UCSD-AML1 (cell line): ENCODE results near the gene CALY.

Experiments
- DNase-seq: peaks from one replicate; lab custom pipeline; 2025; ENCODE audit not compliant: unreplicated experiment; lab: John Stamatoyannopoulos, UW

The CALY gene

GRCh38 chr10:133351408-133352318, 15.0 kb upstream of the CALY start:
- no peak for DNase-seq

- no peak for DNase-seq
These were observed 14.2 kb upstream of the CALY start for GRCh38 chr10:133350950-133351329.

DNA sequence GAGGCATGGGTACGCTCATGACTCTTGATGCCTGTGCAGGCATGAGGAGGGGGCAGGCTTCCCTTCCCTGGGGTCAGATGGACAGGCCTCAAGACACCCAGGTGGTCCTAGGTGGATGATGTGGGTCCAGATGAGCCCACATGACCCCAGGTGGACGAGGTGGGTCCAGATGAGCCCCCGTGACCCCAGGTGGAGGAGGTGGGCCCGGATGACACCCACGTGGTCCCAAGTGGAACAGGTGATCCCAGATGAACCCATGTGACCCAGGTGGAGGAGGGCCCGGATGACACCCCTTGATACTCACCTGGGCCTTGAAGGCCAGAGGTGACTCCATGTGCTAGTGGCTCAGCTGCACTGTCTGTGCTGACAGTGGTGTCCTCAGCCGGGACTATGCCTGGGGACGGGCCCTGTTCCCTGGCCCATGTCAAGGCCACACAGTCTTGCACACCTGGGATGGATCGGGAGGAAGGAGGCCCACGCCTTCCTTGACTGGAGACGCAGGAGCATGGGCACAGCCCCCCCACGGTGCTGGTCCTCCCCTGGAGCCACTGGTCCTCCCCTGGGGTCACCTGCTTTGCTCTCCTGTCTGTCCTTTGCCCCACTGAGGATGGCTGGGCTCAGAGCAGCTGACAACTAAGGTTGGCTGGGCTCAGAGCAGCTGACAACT, 13.7 kb upstream of the CALY start:
- DNase-seq, result no peak

- no peak for DNase-seq
These were observed 12.9 kb upstream of the CALY start for GRCh38 chr10:133349577-133350011.

DNA sequence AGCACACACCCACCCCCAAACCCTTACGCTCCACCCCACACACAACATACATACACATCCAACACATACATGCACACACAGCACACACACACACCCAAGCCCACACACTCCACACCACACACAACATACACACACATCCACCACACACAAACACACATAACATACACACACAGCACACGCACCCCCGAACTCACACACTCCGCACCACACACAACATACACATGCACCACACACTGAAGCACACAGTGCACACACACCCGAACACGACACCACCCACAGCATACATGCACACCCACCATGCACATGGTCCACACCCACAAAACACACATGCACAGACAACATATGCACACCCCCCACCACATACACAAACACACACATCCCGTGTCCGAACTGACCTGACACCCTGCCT, 12.5 kb upstream of the CALY start:
- no peak for DNase-seq

- no peak for DNase-seq
These were observed 11.2 kb upstream of the CALY start for GRCh38 chr10:133347710-133348517.

GRCh38 chr10:133346413-133346812, 9.7 kb upstream of the CALY start:
- no peak for DNase-seq

- no peak for DNase-seq
These were observed 7.5 kb upstream of the CALY start for GRCh38 chr10:133344236-133344635.

- no peak for DNase-seq
These were observed 6.9 kb upstream of the CALY start for GRCh38 chr10:133343558-133343957.

DNA sequence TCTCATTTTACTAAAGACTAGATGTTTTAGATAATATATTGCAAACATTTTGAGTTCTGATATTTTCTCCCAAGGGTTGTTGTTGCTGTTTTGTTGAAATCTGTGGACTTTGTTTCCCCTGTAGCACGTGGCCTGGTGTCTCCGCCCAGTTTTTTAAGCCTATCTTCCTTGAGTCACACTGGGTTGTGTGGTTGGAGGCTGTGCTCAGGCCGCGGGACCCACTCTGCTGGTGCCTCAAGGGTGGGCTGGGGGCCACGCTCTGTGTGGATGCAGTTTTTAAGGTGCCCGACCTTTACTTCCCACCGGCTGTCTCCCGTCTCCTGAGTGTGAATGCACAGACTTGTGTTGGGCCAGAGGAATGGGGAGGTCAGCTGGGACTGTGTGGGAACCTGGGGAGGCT, 6.2 kb upstream of the CALY start:
- DNase-seq, result no peak

DNA sequence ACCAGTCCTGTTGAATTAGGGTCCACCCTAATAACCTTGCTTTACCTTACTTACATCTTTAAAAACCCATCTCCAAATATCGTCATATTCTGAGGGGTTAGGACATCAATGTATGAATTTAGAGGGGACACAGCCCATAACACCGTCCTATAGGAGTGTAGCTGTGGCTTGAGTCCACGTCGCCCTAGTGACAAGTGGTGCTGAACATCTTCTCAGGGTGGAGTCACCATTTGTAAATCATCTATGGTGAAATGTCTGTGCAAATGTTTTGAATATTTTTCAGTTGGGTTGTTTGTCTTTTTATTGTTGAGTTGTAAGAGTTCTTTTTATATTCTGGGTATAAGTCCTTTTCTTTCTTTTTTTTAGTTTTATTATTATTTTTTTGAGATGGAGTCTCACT, 5.3 kb upstream of the CALY start:
- no peak for DNase-seq

GRCh38 chr10:133339708-133340380, 3.1 kb upstream of the CALY start:
- no peak for DNase-seq

DNA sequence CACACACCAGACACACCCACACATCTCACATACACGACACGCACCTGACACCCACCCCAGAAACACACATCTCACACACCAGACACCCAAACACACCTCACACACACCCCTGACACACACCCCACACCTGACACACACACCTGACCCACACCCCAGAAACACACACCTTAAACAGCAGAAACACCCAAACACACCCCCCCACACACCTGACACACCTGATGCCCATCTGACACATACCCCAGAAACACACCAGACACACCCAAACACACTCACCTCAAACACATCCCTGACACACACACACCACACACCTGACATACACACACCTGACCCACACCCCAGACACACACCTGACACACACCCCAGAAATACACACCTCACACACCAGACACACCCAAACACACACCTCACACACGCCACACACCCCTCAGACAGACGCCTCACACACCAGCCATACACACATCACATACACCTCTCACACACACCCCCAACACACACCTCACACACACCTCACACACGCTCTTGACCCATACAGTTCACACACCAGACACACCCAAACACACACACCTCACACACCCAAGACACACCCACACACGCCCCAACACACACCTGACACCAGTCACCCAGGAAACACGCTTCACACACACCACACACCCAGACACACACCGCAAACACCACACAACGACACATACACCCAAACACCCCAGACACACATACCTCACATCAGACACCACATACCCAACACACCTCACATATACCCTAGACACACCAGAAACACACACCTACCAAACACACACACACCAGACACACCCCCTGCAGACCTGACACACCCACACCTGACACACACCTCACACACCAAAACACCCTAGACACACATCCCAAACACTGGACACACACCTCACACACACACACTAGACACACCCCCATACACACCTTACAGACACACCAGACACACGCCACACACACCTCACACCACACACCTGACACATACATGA, 1.7 kb upstream of the CALY start:
- no peak for DNase-seq

DNA sequence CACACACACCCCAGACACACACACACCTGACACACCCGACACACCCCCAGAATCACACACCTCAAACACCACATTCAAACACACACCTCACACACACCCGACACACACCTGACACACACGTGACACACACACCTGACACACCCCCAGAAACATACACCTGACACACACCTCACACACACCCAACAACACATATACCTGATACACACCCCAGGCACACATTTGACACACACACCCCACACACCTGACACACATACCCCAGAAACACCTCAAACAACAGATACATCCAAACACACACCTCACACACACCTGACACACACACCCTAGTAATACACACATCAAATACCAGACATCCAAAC, 652 bp upstream of the CALY start:
- DNase-seq, result no peak

DNA sequence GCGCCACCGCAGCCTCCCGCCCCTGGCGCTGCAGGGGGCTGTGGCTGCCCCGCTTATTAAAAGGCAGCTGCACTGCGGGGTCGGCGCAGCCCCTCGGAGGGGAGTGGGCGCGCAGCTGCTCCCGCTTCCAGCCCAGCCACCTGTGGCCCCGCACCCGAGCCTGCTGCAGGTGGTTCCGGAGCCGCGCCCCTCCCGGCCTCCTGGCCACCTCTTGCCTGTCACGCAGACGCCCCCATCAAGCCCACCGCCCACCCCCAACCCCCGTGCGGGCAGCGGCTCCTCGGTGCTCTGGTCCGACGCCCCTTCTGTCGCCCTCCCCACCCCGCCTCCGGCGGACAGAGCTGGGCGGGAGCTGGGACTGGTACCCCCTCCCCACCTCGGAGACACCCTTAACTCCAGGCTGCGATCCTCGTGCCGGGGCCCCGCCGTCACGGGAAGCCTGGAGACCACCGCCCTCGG, 549 bp downstream of the CALY start:
- no peak for DNase-seq

- DNase-seq, result no peak
These were observed 1.2 kb downstream of the CALY start for GRCh38 chr10:133335246-133336117.

DNA sequence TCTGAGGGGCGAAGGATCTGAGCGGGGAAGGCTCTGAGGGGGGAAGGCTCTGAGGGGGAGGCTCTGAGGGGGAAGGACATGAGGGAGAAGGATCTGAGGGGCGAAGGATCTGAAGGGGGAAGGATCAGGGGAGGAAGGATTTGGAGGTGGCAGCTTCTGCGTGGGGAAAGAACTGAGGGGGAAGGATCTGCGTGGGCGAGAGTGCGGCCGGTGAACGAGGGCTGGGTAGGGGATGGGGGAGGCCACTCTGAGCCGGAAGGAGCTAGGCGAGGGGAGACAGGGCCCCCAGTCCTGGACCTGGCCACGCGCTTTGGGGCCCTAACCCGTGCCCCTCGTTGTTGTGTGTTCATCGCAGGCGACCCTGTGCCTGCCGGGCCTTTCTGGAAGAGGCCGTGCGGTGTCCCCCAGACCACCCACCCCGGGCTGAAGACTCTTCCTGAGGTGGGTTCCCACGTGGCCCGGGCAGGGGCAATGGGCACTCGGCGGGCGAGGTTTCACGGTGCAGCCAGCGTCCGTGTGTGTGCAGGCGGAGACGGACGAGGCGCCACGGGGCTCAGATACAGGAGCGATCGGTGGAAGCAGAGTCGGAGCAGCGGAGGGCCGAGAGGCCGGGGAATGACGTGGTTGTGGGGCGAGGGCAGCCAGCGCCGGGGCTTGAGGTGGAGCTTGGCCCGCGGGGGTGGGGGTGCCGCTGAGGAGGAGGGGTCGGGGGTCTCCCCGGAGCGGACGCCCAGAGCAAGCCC, 2.0 kb downstream of the CALY start:
- DNase-seq, result no peak
